A549 treated with CpdA at 1 μM for 4 hours (cell line): ENCODE measurements around the gene SATB2. TPM values are rescaled to one million over a fixed set of nuclear protein-coding genes. Genes with fewer than 3 reads are reported as not detected.

ENCODE experiments used
- total RNA-seq: library from RNA; stranded (reverse); fragments of 200-300 nt; extraction: Qiagen RNA extraction; gene quantifications from 5 replicates; pipeline ENCODE4 v1.2.3, GENCODE V29; 2022; ENCODE audit warnings: low read depth

Gene SATB2
- 2.9 to 4.2 TPM (median 3.4 TPM) in 5 replicates for total RNA-seq

GRCh38 chr2:199457147-199458008 is at the start of gene SATB2:
TSS of gene SATB2 (minus strand) at chr2:199457939. CDS start at chr2:199456037, 1,902 bp downstream.

